Esophagus muscularis mucosa (tissue), 4 donors: Measurements from ENCODE around the gene TRIM36.

Source experiments
- EP300 ChIP-seq: sonication (generic); formaldehyde crosslinking; IDR thresholded peaks from one replicate; pipeline ENCODE4 v1.6.1; 2017; ENCODE audit warnings: antibody characterized with exemption
- POLR2AphosphoS5 ChIP-seq, 2 donors: sonication (generic); formaldehyde crosslinking; IDR thresholded peaks; one replicate each; pipeline ENCODE4 v1.6.1; 2017; ENCODE audit warnings: antibody characterized with exemption in 2 of 2
- TF ChIP-seq, protein P1 (sequence below), 3 experiments: fragments of 200-600 bp in 2 of 3; fragments of 450-650 bp in 1 of 3; sonication (generic) in 2 of 3; IDR thresholded peaks; one replicate each; pipeline ENCODE4 v1.5.1; 2017 to 2019; ENCODE audit warnings: antibody characterized with exemption in 3 of 3, mild to moderate bottlenecking in 2 of 3, moderate library complexity in 1 of 3

- TF ChIP-seq, protein P1, sequence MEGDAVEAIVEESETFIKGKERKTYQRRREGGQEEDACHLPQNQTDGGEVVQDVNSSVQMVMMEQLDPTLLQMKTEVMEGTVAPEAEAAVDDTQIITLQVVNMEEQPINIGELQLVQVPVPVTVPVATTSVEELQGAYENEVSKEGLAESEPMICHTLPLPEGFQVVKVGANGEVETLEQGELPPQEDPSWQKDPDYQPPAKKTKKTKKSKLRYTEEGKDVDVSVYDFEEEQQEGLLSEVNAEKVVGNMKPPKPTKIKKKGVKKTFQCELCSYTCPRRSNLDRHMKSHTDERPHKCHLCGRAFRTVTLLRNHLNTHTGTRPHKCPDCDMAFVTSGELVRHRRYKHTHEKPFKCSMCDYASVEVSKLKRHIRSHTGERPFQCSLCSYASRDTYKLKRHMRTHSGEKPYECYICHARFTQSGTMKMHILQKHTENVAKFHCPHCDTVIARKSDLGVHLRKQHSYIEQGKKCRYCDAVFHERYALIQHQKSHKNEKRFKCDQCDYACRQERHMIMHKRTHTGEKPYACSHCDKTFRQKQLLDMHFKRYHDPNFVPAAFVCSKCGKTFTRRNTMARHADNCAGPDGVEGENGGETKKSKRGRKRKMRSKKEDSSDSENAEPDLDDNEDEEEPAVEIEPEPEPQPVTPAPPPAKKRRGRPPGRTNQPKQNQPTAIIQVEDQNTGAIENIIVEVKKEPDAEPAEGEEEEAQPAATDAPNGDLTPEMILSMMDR (IDR thresholded peaks at IDR 0.05) = no peak
- TF ChIP-seq POLR2AphosphoS5 (IDR thresholded peaks at IDR 0.05) (no peak), EP300 (no peak)
Observed at GRCh38 chr5:115189866-115190265, 20.2 kb upstream of the TRIM36 start.
